SK-N-SH treated with all-trans-retinoic acid at 6 μM for 48 hours (cell line): ENCODE measurements around the gene DYSF.

Experiments
- ISL1 ChIP-seq: fragments of 250-450 bp; sonication (Bioruptor Pico); IDR thresholded peaks from 2 replicates; pipeline ENCODE4 v2.1.2; 2022; ENCODE audit warnings: mild to moderate bottlenecking, moderate library complexity
- PATZ1 ChIP-seq: fragments of 250-450 bp; sonication (Bioruptor Pico); IDR thresholded peaks from 2 replicates; pipeline ENCODE4 v1.8.0; 2020; ENCODE audit warnings: mild to moderate bottlenecking, moderate library complexity, borderline replicate concordance

DNA sequence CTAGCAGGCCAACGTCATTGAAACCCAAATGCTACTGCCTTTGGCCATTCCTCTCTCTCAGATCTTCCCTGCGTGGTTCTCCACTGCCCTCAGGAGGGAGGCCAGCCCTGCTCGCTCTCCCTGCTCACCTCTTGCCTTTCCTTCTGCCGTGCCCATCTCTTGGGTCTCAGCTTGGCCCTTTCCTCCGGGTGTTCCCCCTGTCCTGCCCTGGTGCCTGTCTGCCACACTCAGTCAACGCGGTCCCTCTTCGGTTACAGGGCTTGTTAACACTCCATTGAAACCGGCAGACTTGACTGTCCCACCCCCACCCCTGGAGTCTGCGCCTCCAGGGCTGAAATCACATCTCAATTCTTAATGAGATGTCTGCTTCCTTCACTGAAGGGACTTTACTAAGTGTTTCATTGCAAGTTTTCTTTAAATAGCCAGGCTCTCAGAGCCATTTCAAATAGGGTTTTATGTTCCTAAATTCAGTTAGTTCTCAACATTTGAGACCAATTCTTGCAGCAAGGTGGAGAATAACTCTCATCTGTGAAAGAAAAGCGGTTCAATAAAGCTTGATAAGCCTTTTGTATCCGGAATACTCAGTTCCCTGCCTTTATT lies 237.6 kb downstream of the DYSF start:
- TF ChIP-seq PATZ1 (CRISPR knock-in tag) = no peak
- TF ChIP-seq ISL1 (CRISPR knock-in tag) = no peak
